IPS DF 19.7 (cell line): ENCODE data around the gene DUS3L.

Source experiments
- DNase-seq: peaks from one replicate; pipeline ENCODE4 v3.0.0-alpha.2; 2013; ENCODE audit warnings: low read depth, low spot score

Gene DUS3L, protein sequence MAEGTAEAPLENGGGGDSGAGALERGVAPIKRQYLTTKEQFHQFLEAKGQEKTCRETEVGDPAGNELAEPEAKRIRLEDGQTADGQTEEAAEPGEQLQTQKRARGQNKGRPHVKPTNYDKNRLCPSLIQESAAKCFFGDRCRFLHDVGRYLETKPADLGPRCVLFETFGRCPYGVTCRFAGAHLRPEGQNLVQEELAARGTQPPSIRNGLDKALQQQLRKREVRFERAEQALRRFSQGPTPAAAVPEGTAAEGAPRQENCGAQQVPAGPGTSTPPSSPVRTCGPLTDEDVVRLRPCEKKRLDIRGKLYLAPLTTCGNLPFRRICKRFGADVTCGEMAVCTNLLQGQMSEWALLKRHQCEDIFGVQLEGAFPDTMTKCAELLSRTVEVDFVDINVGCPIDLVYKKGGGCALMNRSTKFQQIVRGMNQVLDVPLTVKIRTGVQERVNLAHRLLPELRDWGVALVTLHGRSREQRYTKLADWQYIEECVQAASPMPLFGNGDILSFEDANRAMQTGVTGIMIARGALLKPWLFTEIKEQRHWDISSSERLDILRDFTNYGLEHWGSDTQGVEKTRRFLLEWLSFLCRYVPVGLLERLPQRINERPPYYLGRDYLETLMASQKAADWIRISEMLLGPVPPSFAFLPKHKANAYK

DNA sequence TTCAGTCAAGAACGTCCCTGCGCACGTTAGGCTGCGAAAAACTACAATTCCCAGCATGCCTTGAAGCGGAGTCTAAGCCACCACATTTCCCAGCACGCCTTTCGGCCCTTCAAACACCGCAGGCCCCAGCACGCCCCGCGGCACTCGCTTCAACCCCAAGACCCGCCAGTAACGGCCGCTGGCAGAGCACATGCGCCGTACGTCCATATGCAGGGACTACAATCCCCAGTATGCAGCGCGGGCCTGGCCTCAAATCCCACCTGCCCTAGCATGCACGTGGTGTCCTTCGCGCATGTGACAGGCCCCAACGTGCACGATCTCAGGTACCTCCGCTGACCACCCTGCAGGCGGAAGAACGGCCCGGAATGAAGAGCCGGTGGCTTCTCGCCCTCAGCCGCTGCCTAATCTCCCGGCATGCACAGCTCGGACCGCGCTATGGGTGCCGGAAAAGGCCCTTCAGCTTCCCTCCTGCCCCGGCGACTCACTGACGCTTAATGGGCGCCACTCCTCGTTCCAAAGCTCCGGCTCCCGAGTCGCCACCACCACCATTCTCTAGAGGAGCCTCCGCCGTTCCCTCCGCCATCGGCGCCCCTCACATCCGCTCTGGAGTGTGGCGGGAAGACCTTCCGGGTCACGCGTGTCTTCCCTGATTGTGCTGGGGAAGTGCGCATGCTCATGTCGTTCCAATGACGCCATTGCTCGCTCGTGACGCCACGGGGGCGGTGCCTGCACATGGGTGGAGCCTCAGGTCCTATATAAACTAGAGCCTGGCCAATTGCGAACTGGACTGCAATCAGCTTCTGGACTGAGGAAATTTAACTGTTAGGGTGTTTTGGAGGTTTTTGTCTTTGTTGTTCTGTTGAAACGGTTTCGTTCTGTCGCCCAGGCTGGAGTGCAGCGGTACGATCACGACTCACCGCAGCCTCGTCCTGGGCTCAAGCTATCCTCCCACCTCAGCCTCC, at the start of gene DUS3L:
DUS3L (minus strand) TSS at position 605 of the 962 bp plus-strand sequence; CDS start at position 583, 22 bp downstream.
- peak; percentile 98 for DNase-seq

GRCh38 chr19:5839065-5840017, 48.4 kb upstream of the DUS3L start, which contains the start of gene FUT6:
Gene FUT6, minus strand, starts transcription at chr19:5839702. Its CDS starts 7,135 bp downstream, at chr19:5832567.
- no peak for DNase-seq

- DNase-seq: no peak
These were observed 47.5 kb upstream of the DUS3L start for GRCh38 chr19:5838353-5839064.

DNA sequence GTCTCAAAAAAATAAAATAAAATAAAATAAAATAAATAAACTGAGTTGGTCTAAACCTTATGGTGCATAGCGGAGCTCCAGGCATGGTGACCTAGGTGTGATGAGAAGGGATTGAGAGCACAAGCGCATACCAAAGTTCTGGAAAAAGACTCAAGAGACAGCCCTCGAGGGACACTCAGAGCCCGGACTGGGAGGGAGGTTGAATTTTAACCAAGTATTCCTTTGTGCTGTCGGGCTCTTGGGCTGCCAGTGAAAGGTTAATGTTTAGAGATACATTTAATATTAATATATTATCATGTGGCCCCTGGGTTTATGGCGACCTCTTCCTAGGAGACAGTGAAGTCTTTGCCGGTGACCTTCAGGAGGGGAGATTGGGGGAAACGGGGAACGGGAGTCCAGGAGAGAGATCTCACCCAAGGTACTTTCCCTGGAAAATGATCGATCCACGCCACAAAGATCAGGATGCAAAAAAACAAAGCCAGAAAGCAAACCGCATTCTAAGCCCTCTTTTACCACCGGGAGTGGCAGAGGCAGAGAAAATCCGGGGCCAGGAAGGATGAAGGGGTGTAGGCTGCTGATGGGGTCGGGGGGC, 46.9 kb upstream of the DUS3L start:
- DNase-seq: no peak

DNA sequence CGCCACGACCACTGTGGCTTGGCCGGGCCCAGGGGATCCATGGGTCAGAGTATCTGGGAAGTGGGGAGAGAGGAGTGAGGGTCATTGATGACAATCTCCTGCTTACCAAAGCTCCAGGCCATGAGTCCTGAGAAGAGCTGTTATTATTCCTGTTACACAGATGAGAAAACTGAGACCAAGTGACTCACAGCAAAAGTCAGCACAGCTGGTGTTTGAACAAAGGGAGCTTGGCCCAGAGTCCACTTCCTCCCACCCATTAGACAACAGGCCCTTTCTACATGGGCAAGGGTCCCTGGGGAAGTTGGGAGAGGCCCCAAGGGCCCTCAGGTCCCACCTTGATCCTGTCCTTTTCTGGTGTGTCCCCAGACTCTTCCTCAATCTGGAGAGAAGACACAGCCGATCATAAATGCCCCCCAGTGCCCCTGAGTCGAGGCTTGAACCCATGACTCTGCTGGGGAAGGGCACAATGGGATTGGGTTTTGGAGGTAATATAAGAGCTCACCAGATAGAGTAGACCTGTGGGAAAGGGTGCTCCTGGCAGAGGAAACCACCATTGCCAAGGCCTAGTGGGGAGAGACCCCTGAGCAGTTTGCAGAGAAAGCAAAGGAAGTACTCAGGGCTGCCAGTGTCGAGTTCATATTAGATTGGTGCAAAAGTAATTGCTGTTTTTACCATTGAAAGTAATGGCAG, 41.7 kb upstream of the DUS3L start:
- DNase-seq: no peak

DNA sequence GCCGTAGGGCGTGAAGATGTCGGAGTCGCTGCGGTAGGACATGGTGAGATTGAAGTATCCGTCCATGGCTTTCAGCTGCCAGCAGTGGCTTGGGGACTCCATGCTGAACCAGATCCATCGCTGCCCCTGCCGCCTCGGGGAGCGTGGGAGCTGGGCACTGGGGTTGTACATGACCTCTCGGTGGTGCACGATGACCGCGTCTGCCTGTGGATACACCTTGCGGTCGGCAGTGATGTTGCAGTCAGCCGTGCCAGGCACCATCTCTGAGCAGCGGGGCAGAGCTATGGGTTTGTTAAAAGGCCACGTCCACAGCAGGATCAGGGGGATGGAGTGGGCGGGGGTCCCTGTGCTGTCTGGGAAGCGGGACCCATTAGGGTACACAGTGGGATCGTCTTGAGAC, 41.1 kb upstream of the DUS3L start:
- DNase-seq: no peak

- DNase-seq: no peak
These were observed 40.2 kb upstream of the DUS3L start for GRCh38 chr19:5831159-5831558.

DNA sequence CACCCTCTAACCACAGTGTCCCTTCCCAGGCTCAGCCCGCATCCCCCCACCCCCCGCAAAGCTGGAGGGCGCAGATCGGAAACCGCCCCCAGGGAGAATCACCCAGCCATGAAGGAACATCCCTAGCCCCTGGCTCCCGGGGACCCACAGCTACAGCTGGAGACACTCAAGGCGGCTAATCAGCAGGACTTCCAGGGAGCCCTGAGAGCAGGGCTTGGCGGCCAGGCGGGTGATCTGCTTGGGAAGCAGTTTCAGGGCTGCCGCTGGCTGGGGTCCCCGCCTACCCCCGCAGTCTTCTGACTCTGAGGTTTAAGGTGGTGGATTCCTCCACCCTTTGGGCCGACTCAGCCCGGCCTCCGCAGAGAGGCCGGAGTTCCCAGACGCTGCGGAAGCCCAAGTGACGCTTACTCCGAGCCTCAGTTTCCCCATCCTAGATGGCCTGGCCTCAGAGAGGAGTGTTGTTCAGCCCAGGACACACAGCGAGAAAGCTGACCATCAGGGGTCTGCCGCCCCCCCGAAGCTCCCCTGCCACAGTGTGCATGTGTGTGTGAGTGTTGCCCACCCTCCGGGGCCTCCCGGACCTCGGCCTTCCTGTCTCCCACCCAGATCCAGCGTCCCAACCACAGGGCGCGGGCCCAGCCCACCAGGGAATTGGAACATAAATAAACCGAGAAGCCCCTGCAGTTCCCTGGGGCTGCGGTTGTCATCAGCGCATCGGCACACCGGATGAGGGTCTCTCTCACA, 38.8 kb upstream of the DUS3L start:
- no peak for DNase-seq

DNA sequence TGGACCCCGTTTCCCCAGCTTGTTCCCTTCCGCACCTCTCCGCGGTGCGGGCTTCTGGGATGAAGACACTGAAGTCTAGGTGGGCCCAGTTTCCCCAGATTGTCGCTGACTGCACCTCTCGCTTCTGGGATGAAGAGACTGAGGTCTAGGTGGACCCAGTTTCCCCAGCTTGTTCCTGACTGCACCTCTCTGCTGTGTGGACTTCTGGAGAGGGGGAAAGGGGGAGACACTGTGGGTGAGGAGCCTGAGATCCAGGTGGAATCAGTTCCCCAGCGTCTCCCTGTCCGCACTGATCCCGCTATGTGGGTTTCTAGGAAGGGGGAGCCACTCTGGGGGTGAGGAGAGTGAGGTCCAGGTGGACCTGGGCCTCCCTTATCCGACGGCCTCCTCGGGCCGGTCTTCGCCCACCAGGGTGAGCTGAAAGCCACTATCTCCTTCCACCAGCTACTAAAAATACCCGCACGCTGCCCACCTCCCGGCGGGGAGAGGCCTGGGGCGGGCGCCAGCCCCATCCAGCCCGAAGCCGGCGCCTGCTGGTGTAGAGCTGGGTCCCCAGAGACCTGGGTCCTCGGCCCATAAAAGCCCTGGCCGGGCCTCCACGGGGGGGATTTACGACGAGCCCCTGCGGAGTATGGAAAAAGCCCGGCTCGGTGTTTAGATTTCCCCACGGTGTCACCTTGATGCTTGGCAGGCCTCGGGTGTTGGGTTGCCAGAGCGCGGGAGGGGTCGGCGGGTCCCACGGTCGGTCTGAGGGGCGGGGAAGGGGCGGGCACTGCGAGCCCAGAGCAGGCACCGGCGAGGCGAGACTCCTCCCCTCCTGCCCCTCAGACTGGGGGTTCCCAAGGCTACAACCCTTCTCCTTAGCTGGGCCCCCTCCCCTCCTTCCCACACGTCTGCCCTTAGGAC, 38.0 kb upstream of the DUS3L start:
- DNase-seq: no peak

DNA sequence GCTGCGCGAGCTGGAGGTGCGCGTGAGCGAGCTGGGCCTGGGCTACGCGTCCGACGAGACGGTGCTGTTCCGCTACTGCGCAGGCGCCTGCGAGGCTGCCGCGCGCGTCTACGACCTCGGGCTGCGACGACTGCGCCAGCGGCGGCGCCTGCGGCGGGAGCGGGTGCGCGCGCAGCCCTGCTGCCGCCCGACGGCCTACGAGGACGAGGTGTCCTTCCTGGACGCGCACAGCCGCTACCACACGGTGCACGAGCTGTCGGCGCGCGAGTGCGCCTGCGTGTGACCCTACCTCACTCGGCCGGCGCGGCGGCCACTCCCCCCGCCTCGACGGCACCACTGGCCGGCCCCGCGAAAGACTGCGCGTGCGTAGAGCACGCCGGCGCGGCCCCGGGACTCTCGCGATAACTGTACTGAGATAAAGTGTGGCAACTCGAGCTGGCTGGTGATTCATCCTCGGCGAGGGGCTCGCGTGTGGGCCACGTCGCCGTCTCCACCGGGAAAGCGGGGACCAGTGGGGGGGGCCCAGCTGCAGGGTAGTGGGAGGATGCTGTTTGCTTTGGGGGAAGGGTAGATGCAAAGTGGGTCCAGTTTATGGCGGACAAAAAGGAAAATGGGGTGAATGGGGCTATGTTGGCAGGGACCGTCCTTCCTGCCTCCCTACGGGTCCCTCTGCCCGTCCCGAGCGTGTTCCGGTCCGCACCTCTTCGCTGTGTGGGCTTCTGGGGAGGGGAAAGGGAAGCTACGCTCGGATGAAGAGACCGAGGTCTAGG, 37.1 kb upstream of the DUS3L start:
- DNase-seq: no peak

DNA sequence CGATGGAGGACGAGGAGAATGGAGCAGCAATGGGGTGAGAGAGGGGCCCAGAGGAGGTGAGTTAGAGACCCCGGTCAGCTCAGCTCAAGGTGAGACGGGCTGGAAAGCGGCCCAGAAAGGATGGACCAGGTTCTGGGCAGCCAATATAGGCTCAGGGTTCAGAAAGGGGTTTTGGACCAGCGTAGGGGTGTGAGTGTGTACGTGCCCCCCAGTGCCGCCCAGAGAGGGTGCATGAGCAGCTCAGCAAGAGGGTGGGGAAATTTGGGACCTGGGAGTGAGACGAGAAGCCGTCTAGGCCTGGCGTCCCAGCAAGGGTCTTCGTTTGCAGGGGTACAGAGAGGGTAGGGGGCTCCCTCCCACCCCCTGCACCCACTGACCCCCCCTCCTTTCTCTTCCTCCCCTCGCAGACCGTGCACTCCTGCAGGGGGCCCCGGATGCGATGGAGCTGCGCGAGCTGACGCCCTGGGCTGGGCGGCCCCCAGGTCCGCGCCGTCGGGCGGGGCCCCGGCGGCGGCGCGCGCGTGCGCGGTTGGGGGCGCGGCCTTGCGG, 36.5 kb upstream of the DUS3L start:
- no peak for DNase-seq

GRCh38 chr19:5826531-5827341, 35.8 kb upstream of the DUS3L start:
- no peak for DNase-seq

DNA sequence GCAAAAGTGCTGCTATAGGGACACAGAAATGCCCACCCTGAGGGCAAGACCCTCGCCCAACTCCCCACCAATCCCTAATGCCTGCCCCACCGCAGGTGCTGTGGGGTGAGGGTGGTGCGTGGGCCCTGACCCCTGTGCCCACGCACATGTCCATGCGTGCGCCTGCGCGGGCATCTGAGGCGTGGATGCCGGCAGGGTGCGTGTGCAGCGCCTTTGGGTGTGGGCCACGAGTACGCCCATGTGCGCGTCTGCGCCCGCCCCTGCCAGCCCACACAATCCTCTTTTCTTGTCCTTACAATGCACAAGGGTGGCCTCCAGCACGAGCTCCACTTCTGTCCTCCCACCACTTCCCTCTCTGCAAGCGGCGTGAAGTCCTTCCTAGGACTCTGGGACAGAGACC, 34.2 kb upstream of the DUS3L start:
- DNase-seq: no peak

GRCh38 chr19:5824751-5825150, 33.8 kb upstream of the DUS3L start:
- DNase-seq: no peak

GRCh38 chr19:5823579-5824281, 32.8 kb upstream of the DUS3L start:
- no peak for DNase-seq
